OCI-LY7 (cell line): ENCODE measurements around the gene CAPRIN2. TPM values are rescaled to one million over a fixed set of nuclear protein-coding genes. Genes with fewer than 3 reads are reported as not detected.

Source experiments
- BruUV-seq: library from RNA; stranded (reverse); fragments of 400-500 nt; replicated peaks from 2 replicates; lab custom pipeline; 2021; lab: Mats Ljungman, UMichigan
- CTCF ChIA-PET: fragments of 300-600 bp; sonication (Branson Sonifier 250); formaldehyde crosslinking; loops from one replicate; lab custom pipeline; 2022; ENCODE audit warnings: antibody characterized with exemption; ENCODE audit not compliant: unreplicated experiment; lab: Charles Lee
- POLR2A ChIA-PET: fragments of 300-600 bp; sonication (Branson Sonifier 250); formaldehyde crosslinking; loops from one replicate; lab custom pipeline; 2022; ENCODE audit warnings: antibody characterized with exemption; lab: Charles Lee
- DNase-seq: peaks from one replicate; pipeline ENCODE4 v3.0.0-alpha.2; 2015; ENCODE audit warnings: low spot score
- H2AFZ ChIP-seq: fragments of 200-600 bp; sonication (generic), shearing (Covaris generic); 2 replicates; pipeline ENCODE4 v1.6.1; 2014; ENCODE audit warnings: mild to moderate bottlenecking, antibody characterized with exemption, low read length, moderate library complexity
- H3K27ac ChIP-seq: fragments of 200-600 bp; sonication (generic); 2 replicates; pipeline ENCODE4 v1.5.1; 2014; ENCODE audit warnings: mixed run types, low read depth, mild to moderate bottlenecking, moderate library complexity, low read length, inconsistent platforms; ENCODE audit not compliant: poor library complexity, severe bottlenecking
- H3K36me3 ChIP-seq: fragments of 200-600 bp; sonication (generic); 2 replicates; pipeline ENCODE4 v1.6.1; 2014; ENCODE audit warnings: mild to moderate bottlenecking, antibody characterized with exemption, low read length, moderate library complexity, mixed read lengths; ENCODE audit not compliant: insufficient read depth
- H3K4me1 ChIP-seq: fragments of 200-600 bp; sonication (generic); 2 replicates; pipeline ENCODE4 v1.5.1; 2014; ENCODE audit warnings: mild to moderate bottlenecking, low read length; ENCODE audit not compliant: insufficient read depth, poor library complexity, severe bottlenecking
- H3K4me2 ChIP-seq: fragments of 200-600 bp; sonication (generic); 2 replicates; pipeline ENCODE4 v1.6.1; 2014; ENCODE audit warnings: mild to moderate bottlenecking, low read length
- H3K4me3 ChIP-seq: fragments of 200-600 bp; sonication (generic); 2 replicates; pipeline ENCODE4 v1.5.1; 2014; ENCODE audit warnings: mild to moderate bottlenecking, low read depth, low read length; ENCODE audit not compliant: poor library complexity, severe bottlenecking
- H3K79me2 ChIP-seq: fragments of 200-600 bp; sonication (generic); 2 replicates; pipeline ENCODE4 v1.6.1; 2016; ENCODE audit warnings: low read depth, mild to moderate bottlenecking, low read length, moderate library complexity, mixed read lengths; ENCODE audit not compliant: insufficient read depth
- H3K9me2 ChIP-seq: fragments of 200-600 bp; sonication (generic); 2 replicates; pipeline ENCODE4 v1.6.1; 2016; ENCODE audit warnings: mild to moderate bottlenecking, low read length, mixed read lengths; ENCODE audit not compliant: insufficient read depth
- H3K9me3 ChIP-seq: fragments of 200-600 bp; sonication (generic); 2 replicates; pipeline ENCODE4 v1.6.1; 2014; ENCODE audit warnings: mild to moderate bottlenecking, mixed run types, low read length, mixed read lengths
- H4K20me1 ChIP-seq: fragments of 200-600 bp; sonication (generic); 2 replicates; pipeline ENCODE4 v1.6.1; 2014; ENCODE audit warnings: mild to moderate bottlenecking, antibody characterized with exemption, low read length, moderate library complexity, mixed read lengths; ENCODE audit not compliant: insufficient read depth
- CTCF ChIP-seq: fragments of 200-600 bp; sonication (generic); conservative IDR thresholded peaks from 2 replicates; pipeline ENCODE4 v1.5.1; 2014; ENCODE audit warnings: mild to moderate bottlenecking, antibody characterized with exemption, low read length, moderate library complexity, mixed read lengths
- EZH2phosphoT487 ChIP-seq: fragments of 200-600 bp; sonication (generic); IDR thresholded peaks from 2 replicates; pipeline ENCODE4 v1.6.1; 2018; ENCODE audit warnings: low read depth, borderline replicate concordance, mild to moderate bottlenecking, mixed run types, antibody characterized with exemption, low read length, moderate library complexity, mixed read lengths
- intact Hi-C: fragments of 100-400 bp; cut with micrococcal nuclease; formaldehyde crosslinking; loops from one replicate; pipeline ENCODE4 v1.10.0; 2022; ENCODE audit not compliant: unreplicated experiment
- total RNA-seq, 2 experiments: library from RNA; depleted of rRNA in 1 of 2; stranded (reverse); fragments of >200 nt in 1 of 2; shearing (Covaris generic) in 1 of 2; gene quantifications; 2 replicates each; pipeline ENCODE4 v1.2.3, GENCODE V29; 2014 to 2022

CAPRIN2 gene
- total RNA-seq, 2 experiments from 2014 or later, result 21.7 to 23.7 TPM

GRCh38 chr12:30752255-30752654 lies 2.5 kb downstream of the CAPRIN2 start:
- H4K20me1 ChIP-seq, result no peaks in the 10 kb centered on the region
- no peaks in the 10 kb centered on the region for H3K9me2 ChIP-seq
- H3K9me3 ChIP-seq, result no peaks in the 10 kb centered on the region
- H2AFZ ChIP-seq, result no peak overlapping the region
- no peak overlapping the region for H3K4me3 ChIP-seq
- DNase-seq, result no peak
- no peak overlapping the region for H3K27ac ChIP-seq
- H3K4me2 ChIP-seq, result peak overlapping the region; percentile 99; the same call in 1 of the 2 replicates
- BruUV-seq, result no TSS peak
- ChIA-PET POLR2A (interaction anchor here (0.6 to 5.6 kb wide), 9 partner anchors 7 to 1326 kb away, joined by 3 to 30 read pairs (median 6); partner anchors contain the start of gene IPO8), CTCF (no interaction called here)
- TF ChIP-seq EZH2phosphoT487, result no peak
- no peak for TF ChIP-seq CTCF
- no peaks in the 10 kb centered on the region for H3K36me3 ChIP-seq
- intact Hi-C loops, result loop anchor here (5.0 kb wide), 1 partner anchor 1370 kb away; the partner anchor contains the start of gene ERGIC2
- peaks cover 25% of the 10 kb centered on the region for H3K4me1 ChIP-seq
- peaks cover 8% of the 10 kb centered on the region; the same call in 1 of the 2 replicates for H3K79me2 ChIP-seq

- Histone ChIP-seq H3K4me1 (peaks cover 9% of the 10 kb centered on the region), H3K9me3 (no peaks in the 10 kb centered on the region), H2AFZ (no peak overlapping the region), H3K36me3 (no peaks in the 10 kb centered on the region), H3K79me2 (no peaks in the 10 kb centered on the region), H3K27ac (no peak overlapping the region), H3K4me2 (no peak overlapping the region), H3K9me2 (no peaks in the 10 kb centered on the region), H3K4me3 (no peak overlapping the region), H4K20me1 (no peaks in the 10 kb centered on the region)
- ChIA-PET POLR2A (interaction anchor here (1.0 kb wide), 1 partner anchor 9 kb away, joined by 3 read pairs; no protein-coding TSS in a partner anchor), CTCF (no interaction called here)
- no TSS peak for BruUV-seq
- TF ChIP-seq EZH2phosphoT487, result no peak
- no peak for TF ChIP-seq CTCF
- intact Hi-C loops, result no loop called here
- DNase-seq, result no peak
These were observed 6.6 kb downstream of the CAPRIN2 start for GRCh38 chr12:30748147-30748546.

- no peak overlapping the region for H3K4me2 ChIP-seq
- H3K4me1 ChIP-seq, result no peaks in the 10 kb centered on the region
- no TSS peak for BruUV-seq
- H3K9me3 ChIP-seq, result no peaks in the 10 kb centered on the region
- no peak for TF ChIP-seq EZH2phosphoT487
- TF ChIP-seq CTCF, result no peak
- ChIA-PET CTCF (no interaction called here), POLR2A (interaction anchor here (0.6 to 1.9 kb wide), 2 partner anchors 11 to 133 kb away, joined by 3 to 7 read pairs; no protein-coding TSS in a partner anchor)
- H3K79me2 ChIP-seq, result no peaks in the 10 kb centered on the region
- DNase-seq, result no peak
- H3K36me3 ChIP-seq, result no peaks in the 10 kb centered on the region
- H3K27ac ChIP-seq, result no peak overlapping the region
- H2AFZ ChIP-seq, result no peak overlapping the region
- H3K9me2 ChIP-seq, result no peaks in the 10 kb centered on the region
- no peak overlapping the region for H3K4me3 ChIP-seq
- no peaks in the 10 kb centered on the region for H4K20me1 ChIP-seq
- intact Hi-C loops, result no loop called here
These were observed 8.6 kb downstream of the CAPRIN2 start for GRCh38 chr12:30746190-30746589.
